Spleen (tissue), 11 donors: ENCODE data around the gene CCDC73. TPM values are rescaled to one million over a fixed set of nuclear protein-coding genes. Genes with fewer than 3 reads are reported as not detected.

Source experiments
- DNase-seq: peaks from one replicate; pipeline ENCODE4 v3.0.0-alpha.2; 2020
- H3K27ac ChIP-seq, 8 donors: fragments of 200-600 bp; sonication (generic) in 7 of 8; 1 replicate in 4 of 8; 2 replicates in 4 of 8; pipeline versions ENCODE4 v1.5.0 to v1.8.0; 2016 to 2021; ENCODE audit warnings: inconsistent platforms in 4 of 8, mild to moderate bottlenecking in 4 of 8, moderate library complexity in 1 of 8
- H3K27me3 ChIP-seq, 7 donors: fragments of 200-600 bp; sonication (generic) in 6 of 7; replicated peaks in 1 of 7; 1 replicate in 4 of 7; 2 replicates in 3 of 7; pipeline versions ENCODE4 v1.5.0 to v1.8.0; 2016 to 2021; ENCODE audit warnings: inconsistent platforms in 3 of 7, mild to moderate bottlenecking in 1 of 7
- H3K36me3 ChIP-seq, 6 donors: fragments of 200-600 bp; sonication (generic) in 5 of 6; 1 replicate in 4 of 6; 2 replicates in 2 of 6; pipeline versions ENCODE4 v1.5.0 to v1.8.0; 2016 to 2021; ENCODE audit warnings: inconsistent platforms in 2 of 6
- H3K4me1 ChIP-seq, 6 donors: fragments of 200-600 bp; sonication (generic) in 5 of 6; 1 replicate in 3 of 6; 2 replicates in 3 of 6; pipeline versions ENCODE4 v1.5.0 to v1.8.0; 2016 to 2021; ENCODE audit warnings: inconsistent platforms in 3 of 6
- H3K4me3 ChIP-seq, 8 donors: fragments of 200-600 bp; sonication (generic) in 7 of 8; 1 replicate in 4 of 8; 2 replicates in 4 of 8; pipeline versions ENCODE4 v1.5.0 to v1.8.0; 2016 to 2021; ENCODE audit warnings: inconsistent platforms in 4 of 8, mild to moderate bottlenecking in 4 of 8, moderate library complexity in 2 of 8
- H3K9me3 ChIP-seq, 8 donors: fragments of 200-600 bp; sonication (generic) in 7 of 8; 1 replicate in 4 of 8; 2 replicates in 4 of 8; pipeline versions ENCODE4 v1.5.0 to v1.8.0; 2016 to 2021; ENCODE audit warnings: inconsistent platforms in 4 of 8
- POLR2A ChIP-seq, 3 donors: fragments of 450-650 bp; IDR thresholded peaks; one replicate each; pipeline ENCODE4 v1.5.1; 2017; ENCODE audit warnings: antibody characterized with exemption in 3 of 3, mild to moderate bottlenecking in 1 of 3
- POLR2AphosphoS5 ChIP-seq, 3 donors: sonication (generic); formaldehyde crosslinking; IDR thresholded peaks; one replicate each; pipeline ENCODE4 v1.5.1; 2017; ENCODE audit warnings: antibody characterized with exemption in 3 of 3
- WGBS, 5 donors: extraction: QIAGEN DNeasy Blood & Tissue Kit in 3 of 5; methylation state at CpG; one replicate each; pipeline versions ENCODE4 v1.1.5 to v1.1.7; 2013 to 2018; 5-methylcytosine and 5-hydroxymethylcytosine counted together
- intact Hi-C: fragments of 100-400 bp; cut with DNase I; formaldehyde crosslinking; loops from one replicate; pipeline ENCODE4 v1.15.0; 2023; ENCODE audit warnings: low total_unique reads
- polyA plus RNA-seq, 3 donors: library from polyadenylated mRNA; stranded (reverse); fragments of 200-250 nt; gene quantifications; one replicate each; pipeline ENCODE4 v1.2.1, GENCODE V29; 2013
- total RNA-seq, 7 donors: library from RNA; depleted of rRNA in 3 of 7; stranded (reverse); fragments of >200 nt in 3 of 7; fragmentation: NEBNext Ultra II Directional in 4 of 7; extraction: Animal tissue kit (Norgen Biotek cat#: 25700) in 4 of 7; gene quantifications; one replicate each; pipeline versions ENCODE4 v1.1.0 to v1.2.1, GENCODE V29; 2016 to 2021
- TF ChIP-seq, protein P1 (sequence below), 11 experiments: fragments of 200-600 bp in 7 of 11; fragments of 450-650 bp in 4 of 11; sonication (generic) in 4 of 11; IDR thresholded peaks in 8 of 11; conservative IDR thresholded peaks in 3 of 11; 1 replicate in 7 of 11; 2 replicates in 4 of 11; pipeline versions ENCODE4 v1.4.0 to v1.8.0; 2016 to 2021; ENCODE audit warnings: antibody characterized with exemption in 11 of 11, inconsistent platforms in 4 of 11, mild to moderate bottlenecking in 1 of 11
- donor health status: healthy with polysubstance abuse.
- donor health status: DM: no; HTN: no; CAD: no; lungs with moderate emphysema.
- donor health status: DM: no; HTN: no; CAD: no.
- donor health status: Bipolar disorder and iron deficiency.
- donor health status: healthy.
- donor health status: DM: no; HTN: no; CAD: no.
- donor health status: DM: yes; HTN: yes; CAD: no.

CCDC73 gene
- total and polyA plus RNA-seq, 10 donors: 0.16 to 2.1 (median 0.51) TPM; not detected in 1

DNA sequence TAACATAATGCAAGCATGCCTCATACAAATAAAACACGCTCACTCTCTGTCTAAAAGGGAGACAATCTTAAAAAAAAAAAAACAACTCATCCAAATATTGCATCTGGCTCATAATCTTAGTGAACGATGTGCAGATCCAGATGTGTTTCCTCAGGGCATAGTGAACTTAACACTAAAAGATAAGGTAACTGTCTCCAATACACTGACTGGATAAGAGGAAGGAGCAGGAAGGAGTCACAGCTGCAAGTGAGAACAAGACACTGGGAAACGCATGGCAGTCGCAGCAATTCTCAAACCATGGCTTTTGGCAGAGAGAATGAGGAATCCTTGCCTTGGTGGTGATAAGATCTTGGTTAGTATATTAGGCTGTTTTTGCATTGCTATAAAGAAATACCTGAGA lies 220.0 kb downstream of the CCDC73 start:
- 82 to 90% (median 88%) methylated on average over 4 of the region's 4 CpGs for WGBS, 5 donors
- H3K9me3 ChIP-seq: no peaks in the 10 kb centered on the region
- H3K27ac ChIP-seq: no peak overlapping the region
- H3K4me1 ChIP-seq: no peaks in the 10 kb centered on the region
- no peak for TF ChIP-seq POLR2AphosphoS5 (IDR thresholded peaks at IDR 0.05)
- no peak for TF ChIP-seq POLR2A (IDR thresholded peaks at IDR 0.05)
- TF ChIP-seq, protein P1, sequence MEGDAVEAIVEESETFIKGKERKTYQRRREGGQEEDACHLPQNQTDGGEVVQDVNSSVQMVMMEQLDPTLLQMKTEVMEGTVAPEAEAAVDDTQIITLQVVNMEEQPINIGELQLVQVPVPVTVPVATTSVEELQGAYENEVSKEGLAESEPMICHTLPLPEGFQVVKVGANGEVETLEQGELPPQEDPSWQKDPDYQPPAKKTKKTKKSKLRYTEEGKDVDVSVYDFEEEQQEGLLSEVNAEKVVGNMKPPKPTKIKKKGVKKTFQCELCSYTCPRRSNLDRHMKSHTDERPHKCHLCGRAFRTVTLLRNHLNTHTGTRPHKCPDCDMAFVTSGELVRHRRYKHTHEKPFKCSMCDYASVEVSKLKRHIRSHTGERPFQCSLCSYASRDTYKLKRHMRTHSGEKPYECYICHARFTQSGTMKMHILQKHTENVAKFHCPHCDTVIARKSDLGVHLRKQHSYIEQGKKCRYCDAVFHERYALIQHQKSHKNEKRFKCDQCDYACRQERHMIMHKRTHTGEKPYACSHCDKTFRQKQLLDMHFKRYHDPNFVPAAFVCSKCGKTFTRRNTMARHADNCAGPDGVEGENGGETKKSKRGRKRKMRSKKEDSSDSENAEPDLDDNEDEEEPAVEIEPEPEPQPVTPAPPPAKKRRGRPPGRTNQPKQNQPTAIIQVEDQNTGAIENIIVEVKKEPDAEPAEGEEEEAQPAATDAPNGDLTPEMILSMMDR (IDR thresholded peaks at IDR 0.05 in 8 of 11, conservative IDR thresholded peaks at IDR 0.05 in 3 of 11): no peak
- no peak for DNase-seq
- peaks cover 0 to 5% (median 0%) of the 10 kb centered on the region in 7 donors for H3K27me3 ChIP-seq
- no peak overlapping the region for H3K4me3 ChIP-seq
- intact Hi-C loops: no loop called here
- no peaks in the 10 kb centered on the region for H3K36me3 ChIP-seq

DNA sequence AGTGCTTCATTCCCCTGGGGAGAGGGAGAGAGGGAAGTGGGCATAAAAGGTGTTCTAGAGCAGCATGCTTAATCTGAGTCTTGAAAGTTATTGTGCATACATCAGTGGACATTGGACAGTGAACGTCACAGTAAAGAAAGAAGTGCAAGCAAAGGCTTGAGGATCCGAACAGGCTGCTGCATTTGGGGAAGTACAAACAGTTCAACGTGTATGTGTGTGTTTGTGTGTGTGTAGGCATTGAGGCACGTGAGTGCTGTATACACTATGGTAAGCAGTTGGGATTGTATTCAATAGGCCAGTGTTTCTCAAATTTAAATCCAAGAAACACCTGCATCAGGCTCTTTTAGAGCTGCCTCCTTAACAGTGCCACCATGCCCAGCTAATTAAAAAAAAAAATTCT lies 221.2 kb downstream of the CCDC73 start:
- H3K27ac ChIP-seq: no peak overlapping the region
- DNase-seq: no peak
- no peaks in the 10 kb centered on the region for H3K36me3 ChIP-seq
- intact Hi-C loops: no loop called here
- no peaks in the 10 kb centered on the region for H3K9me3 ChIP-seq
- TF ChIP-seq POLR2A (IDR thresholded peaks at IDR 0.05): no peak
- TF ChIP-seq POLR2AphosphoS5 (IDR thresholded peaks at IDR 0.05): no peak
- TF ChIP-seq, protein P1 (IDR thresholded peaks at IDR 0.05 in 8 of 11, conservative IDR thresholded peaks at IDR 0.05 in 3 of 11): no peak
- WGBS, 5 donors: 42 to 79% (median 66%) methylated on average over 4 of the region's 4 CpGs
- peaks cover 0 to 5% (median 0%) of the 10 kb centered on the region in 7 donors for H3K27me3 ChIP-seq
- no peak overlapping the region for H3K4me3 ChIP-seq
- no peaks in the 10 kb centered on the region for H3K4me1 ChIP-seq

DNA sequence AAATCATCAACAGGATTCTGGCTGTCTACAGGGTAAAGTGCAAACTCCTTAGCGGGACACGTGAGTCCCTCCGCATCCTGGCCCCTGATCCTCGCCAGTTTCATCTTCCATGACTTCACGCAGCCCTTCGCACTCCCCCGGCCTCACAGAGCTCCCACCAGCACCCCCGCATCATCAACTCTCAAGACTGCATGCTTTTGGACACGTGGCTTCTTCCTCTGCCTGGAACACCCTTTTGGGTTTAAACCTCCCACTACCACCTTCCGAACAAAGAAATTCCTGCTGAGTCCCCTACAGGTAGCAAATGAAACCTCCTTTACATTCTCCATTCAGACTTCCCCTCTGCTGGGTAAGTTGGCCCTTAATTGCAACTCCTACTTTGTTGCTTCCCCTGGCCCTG lies 223.4 kb downstream of the CCDC73 start:
- H3K9me3 ChIP-seq: no peaks in the 10 kb centered on the region
- peak overlapping the region in 5 of 8 donors; percentile 9 to 38 (median 21) for H3K27ac ChIP-seq
- H3K36me3 ChIP-seq: no peaks in the 10 kb centered on the region
- peaks cover 0 to 5% (median 0%) of the 10 kb centered on the region in 7 donors for H3K27me3 ChIP-seq
- intact Hi-C loops: no loop called here
- WGBS, 5 donors: 63 to 72% (median 68%) methylated on average over 10 of the region's 10 CpGs
- DNase-seq: no peak
- no peak overlapping the region for H3K4me3 ChIP-seq
- peaks cover 0 to 5% (median 2%) of the 10 kb centered on the region in 6 donors for H3K4me1 ChIP-seq
- TF ChIP-seq, protein P1 (IDR thresholded peaks at IDR 0.05 in 8 of 11, conservative IDR thresholded peaks at IDR 0.05 in 3 of 11): no peak
- TF ChIP-seq POLR2A (IDR thresholded peaks at IDR 0.05): no peak
- peak in 2 of 3 donors; percentile 49 to 65 for TF ChIP-seq POLR2AphosphoS5 (IDR thresholded peaks at IDR 0.05)

DNA sequence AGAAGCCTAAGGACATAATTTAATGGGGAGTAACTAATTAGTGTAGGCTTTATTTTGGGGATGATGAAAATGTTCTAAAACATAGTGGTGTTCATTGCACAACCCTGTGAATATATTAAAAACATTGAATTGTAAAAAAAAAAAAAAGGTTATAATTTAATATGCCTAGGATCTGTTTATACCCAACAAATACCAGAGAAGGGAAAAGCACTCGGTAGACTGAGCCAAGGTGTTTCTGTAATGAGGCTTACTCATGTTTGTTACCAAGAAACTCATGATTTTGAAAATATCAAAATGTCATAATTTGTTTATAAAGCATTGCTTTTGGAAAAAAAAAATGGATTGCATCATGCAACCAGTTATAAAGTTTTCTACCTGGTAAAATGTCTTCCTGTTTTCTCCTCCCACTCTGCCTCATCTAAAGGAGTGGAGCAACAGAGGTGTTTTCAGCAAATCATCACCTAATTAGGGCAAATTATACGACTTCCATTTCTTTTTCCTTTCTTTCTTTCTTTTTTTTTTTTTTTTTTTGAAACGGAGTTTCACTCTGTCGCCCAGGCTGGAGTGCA lies 225.1 kb downstream of the CCDC73 start:
- H3K27ac ChIP-seq: no peak overlapping the region
- DNase-seq: no peak
- peaks cover 0 to 5% (median 2%) of the 10 kb centered on the region in 6 donors for H3K4me1 ChIP-seq
- H3K9me3 ChIP-seq: no peaks in the 10 kb centered on the region
- H3K4me3 ChIP-seq: no peak overlapping the region
- TF ChIP-seq POLR2AphosphoS5 (IDR thresholded peaks at IDR 0.05) (no peak), POLR2A (IDR thresholded peaks at IDR 0.05) (no peak)
- TF ChIP-seq, protein P1 (IDR thresholded peaks at IDR 0.05 in 8 of 11, conservative IDR thresholded peaks at IDR 0.05 in 3 of 11): no peak
- 57 to 86% (median 78%) methylated on average over 4 of the region's 4 CpGs for WGBS, 5 donors
- intact Hi-C loops: no loop called here
- H3K27me3 ChIP-seq: peaks cover 0 to 5% (median 0%) of the 10 kb centered on the region in 7 donors
- no peaks in the 10 kb centered on the region for H3K36me3 ChIP-seq
